GM18873 (cell line): ENCODE data around the gene PHIP.

Experiments used
- ATAC-seq: cut with Tn5 transposase; IDR thresholded peaks from one replicate; pipeline ENCODE4 v1.9.1; 2021; ENCODE audit warnings: mild to moderate bottlenecking, moderate library complexity, moderate number of reproducible peaks; ENCODE audit not compliant: unreplicated experiment, low FRiP score

The PHIP gene

GRCh38 chr6:79028641-79029314, 49.3 kb downstream of the PHIP start:
- no peak for ATAC-seq

- no peak for ATAC-seq
Observed at GRCh38 chr6:79011940-79012339, 66.1 kb downstream of the PHIP start.

- ATAC-seq = no peak
Observed at GRCh38 chr6:79010422-79010821, 67.6 kb downstream of the PHIP start.

DNA sequence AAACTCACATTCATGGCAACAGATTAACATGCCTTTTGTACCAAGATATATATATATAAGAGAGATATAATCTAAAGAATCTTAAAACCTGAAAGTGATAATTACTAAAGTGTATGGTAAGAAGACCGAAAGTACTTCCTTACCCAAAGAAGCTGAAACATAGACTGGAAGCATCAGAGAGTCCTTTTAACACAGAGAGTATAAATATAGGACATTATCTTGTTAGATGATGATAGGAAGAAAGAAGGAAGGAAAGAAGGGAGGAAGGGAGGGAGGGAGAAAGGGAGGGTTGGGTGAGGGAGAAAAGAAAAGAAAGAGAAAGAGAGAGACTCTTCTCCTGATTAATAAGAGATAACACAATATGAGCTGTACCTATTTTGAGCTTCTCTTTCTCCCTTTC, 68.2 kb downstream of the PHIP start:
- ATAC-seq = no peak

- no peak for ATAC-seq
Observed at GRCh38 chr6:79005497-79005896, 72.6 kb downstream of the PHIP start.

DNA sequence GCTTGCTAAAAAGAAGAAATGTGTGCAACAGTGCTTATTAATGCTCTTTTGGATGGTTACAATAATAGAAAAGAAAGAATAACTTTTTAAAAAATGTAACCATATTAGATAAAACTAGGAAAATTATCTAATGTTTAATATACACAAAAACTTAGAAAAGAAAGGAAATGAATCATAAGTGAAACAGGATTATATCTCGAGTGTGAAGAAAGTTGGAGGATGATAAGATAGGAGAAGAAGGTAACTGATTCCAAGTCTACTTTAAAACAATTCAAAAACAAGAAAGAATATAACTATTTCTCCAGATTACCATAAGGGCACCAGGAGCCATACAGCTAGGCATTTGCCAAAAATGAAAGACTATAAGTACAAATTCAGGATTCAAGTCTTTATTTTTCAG, 73.0 kb downstream of the PHIP start:
- no peak for ATAC-seq

DNA sequence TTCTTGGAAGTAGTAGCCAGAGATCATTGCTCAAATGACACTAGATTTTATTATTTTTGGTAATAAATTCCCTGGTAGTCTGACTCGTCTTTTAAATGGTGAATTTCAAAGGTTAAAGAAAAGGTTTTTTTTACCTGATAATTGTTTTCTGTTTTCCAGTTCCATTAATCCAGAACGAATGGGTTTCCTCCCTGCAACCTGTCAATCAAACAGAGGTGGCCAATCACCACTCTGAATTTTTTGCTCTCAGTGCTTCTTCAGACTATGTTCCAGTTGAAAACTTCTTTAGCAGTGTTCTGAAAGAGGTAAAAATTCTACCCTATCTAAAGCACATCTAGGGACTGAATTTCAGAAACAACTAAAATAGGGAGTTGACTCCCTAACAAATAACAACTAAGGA, 73.8 kb downstream of the PHIP start:
- no peak for ATAC-seq

- no peak for ATAC-seq
Observed at GRCh38 chr6:79001415-79001814, 76.6 kb downstream of the PHIP start.

- no peak for ATAC-seq
Observed at GRCh38 chr6:78999737-79000136, 78.3 kb downstream of the PHIP start.

DNA sequence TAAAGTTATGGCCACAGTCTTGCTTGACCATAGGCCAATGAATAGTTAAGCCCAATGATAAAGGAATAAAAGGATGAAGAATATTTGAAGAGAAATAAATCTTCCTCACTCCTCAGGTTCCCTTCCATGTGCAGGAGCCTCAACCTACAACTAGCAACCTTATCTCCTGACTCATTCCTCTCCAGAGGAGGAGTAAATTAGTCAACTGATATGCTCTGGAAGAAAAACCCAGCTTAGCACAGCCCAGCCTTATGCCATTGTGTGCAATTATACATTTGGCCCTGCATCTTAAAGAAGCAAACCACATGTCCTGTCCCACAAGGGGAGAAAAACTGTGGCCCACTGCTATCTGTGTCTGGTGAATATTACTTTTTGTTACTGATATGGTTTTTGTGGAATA, 82.1 kb downstream of the PHIP start:
- no peak for ATAC-seq

- no peak for ATAC-seq
Observed at GRCh38 chr6:78995346-78995745, 82.7 kb downstream of the PHIP start.

DNA sequence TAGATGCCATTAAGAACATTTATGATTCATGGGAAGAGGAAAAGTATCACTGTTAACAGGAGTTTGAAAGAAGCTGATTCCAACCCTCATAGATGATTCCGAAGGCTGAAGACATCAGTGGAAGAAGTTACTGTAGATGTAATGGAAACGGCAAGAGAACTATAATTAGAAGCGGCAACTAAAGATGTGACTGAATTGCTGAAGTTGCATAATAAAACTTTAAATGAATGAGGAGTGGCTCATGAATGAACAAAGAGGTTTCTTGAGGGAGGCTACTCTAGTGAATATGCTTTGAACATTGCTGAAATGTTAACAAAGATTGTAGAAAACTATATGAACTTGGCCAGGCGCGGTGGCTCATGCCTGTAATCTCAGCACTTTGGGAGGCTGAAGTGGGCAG, 84.1 kb downstream of the PHIP start:
- no peak for ATAC-seq

GRCh38 chr6:78989191-78989590, 88.9 kb downstream of the PHIP start:
- ATAC-seq = no peak

DNA sequence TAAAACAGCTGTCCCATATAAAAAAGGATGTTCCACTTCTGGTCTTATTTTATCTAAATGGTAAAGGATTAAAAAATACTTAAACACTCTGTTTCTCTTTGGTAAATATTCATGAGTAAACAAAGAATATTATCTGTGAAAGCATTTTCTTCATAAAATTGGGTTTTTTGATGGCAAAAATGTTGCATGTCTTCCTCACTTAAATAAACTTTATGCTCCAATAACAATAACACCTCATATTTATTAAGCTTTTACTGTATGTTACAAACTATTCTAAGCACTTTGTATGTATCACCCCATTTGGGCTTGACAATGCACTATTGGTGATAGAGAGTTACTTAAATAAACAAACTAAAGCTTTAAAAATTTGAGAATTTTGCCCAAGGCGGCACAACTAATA, 91.9 kb downstream of the PHIP start:
- ATAC-seq = no peak

- no peak for ATAC-seq
Observed at GRCh38 chr6:78984225-78984950, 93.7 kb downstream of the PHIP start.

- ATAC-seq = no peak
Observed at GRCh38 chr6:78967191-78967590, 110.9 kb downstream of the PHIP start.

GRCh38 chr6:78966542-78966941, 111.5 kb downstream of the PHIP start:
- no peak for ATAC-seq

DNA sequence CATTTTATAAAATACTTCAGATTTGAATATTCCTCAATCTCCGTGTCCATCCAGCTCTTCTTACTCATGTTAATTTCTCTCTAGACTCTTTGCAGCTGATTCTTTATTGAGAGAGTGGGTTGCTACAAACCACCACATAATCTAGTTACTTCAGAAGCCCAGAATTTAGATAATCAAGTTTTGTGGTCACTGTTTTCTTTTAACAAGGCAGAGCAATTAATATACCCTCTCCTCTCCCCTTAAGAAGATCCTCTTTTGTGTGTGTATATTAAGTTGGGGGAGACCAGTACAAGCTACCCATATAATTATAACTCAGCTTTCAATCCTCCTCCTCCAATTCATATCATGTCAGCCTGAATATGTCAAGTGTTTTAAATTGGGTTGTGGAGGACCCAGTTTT, 115.6 kb downstream of the PHIP start:
- ATAC-seq = no peak

GRCh38 chr6:78954740-78955139, 123.3 kb downstream of the PHIP start:
- ATAC-seq = no peak

DNA sequence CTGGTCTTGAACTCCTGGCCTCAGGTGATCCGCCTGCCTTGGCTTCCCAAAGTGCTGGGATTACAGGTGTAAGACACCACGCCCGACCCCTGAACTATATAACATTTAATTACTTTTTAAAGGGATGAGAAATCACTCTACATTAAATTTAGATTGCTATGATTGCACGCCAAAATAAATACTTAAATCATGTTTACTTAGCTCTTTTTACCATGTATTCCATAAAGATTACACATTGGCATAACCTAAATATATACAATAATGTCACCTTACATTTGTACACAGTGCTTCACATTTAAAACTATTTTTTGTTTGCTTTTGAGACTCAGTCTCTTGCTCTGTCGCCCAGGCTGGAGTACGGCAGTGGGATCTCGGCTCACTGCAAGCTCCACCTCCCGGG, 124.3 kb downstream of the PHIP start:
- ATAC-seq = no peak

DNA sequence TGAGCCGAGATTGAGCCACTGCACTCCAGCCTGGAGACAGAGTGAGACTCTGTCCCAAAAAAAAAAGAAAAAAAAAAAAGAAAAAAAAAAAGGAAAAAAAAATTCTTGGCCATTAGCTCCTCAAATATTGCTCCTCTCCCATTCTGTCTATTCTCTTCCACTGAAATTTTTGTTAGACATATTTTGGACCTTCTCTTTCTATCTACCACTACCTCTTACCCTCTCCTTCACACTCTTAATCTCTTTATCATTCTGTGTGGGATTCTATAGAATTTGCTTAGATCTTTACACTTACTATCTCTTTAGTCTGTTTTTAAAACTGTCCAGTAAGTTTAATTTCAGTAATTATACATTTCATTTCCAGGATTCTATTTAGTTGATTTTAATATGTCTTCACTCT, 125.7 kb downstream of the PHIP start:
- no peak for ATAC-seq

DNA sequence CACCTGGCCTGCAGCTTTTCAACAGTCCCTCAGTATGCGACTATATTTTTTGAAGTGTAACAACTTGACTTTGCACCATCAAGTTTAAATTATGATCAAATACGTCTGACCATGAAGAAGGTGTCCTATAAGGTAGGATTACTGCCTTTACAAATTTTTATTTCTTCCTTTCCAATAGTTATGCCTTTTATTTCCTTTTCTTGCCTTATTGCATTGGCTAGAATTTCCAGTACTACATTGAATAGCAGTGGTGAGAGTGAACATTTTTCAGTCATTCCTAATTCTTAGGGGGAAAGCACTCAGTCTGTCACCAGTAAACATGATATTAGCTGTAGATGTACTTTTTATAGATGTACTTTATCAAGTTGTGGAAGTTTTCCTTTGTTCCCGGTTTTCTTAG, 129.3 kb downstream of the PHIP start:
- ATAC-seq = no peak
